ENCODE data around the gene ABHD12. TPM values are rescaled to one million over a fixed set of nuclear protein-coding genes. Genes with fewer than 3 reads are reported as not detected.
A peak's percentile ranks its signal among the peaks of the same experiment; 100 is the strongest.
"Not testable (repeated sequence)": the region's sequence is repeated elsewhere in the genome, so short reads cannot be mapped to it uniquely, and the experiment has no call there.

Gene ABHD12
- total RNA-seq, 2 donors from 2014 or later = 54.2 to 60.6 TPM

GRCh38 chr20:25402583-25402982 lies 11.9 kb upstream of the ABHD12 start:
- intact Hi-C loops (cut with DNase I) = loop anchor here (5.0 to 10.0 kb wide), 2 partner anchors 105 to 338 kb away; no protein-coding TSS in a partner anchor

GRCh38 chr20:25400291-25400732 lies 9.7 kb upstream of the ABHD12 start:
- DNase-seq; H3K4me1 ChIP-seq; H3K9ac ChIP-seq (ENCODE audit: low read depth in 2 of 2, low read length in 2 of 2); H3K9me3 ChIP-seq; H3K4me3 ChIP-seq; H3K36me3 ChIP-seq; H3K27ac ChIP-seq; H3K27me3 ChIP-seq: not testable (repeated sequence)
- intact Hi-C loops (cut with DNase I) = loop anchor here (5.0 to 10.0 kb wide), 2 partner anchors 103 to 336 kb away; no protein-coding TSS in a partner anchor

More at GRCh38 chr20:25402583-25402982, 11.9 kb upstream of the ABHD12 start:
- TF ChIP-seq, protein P1, sequence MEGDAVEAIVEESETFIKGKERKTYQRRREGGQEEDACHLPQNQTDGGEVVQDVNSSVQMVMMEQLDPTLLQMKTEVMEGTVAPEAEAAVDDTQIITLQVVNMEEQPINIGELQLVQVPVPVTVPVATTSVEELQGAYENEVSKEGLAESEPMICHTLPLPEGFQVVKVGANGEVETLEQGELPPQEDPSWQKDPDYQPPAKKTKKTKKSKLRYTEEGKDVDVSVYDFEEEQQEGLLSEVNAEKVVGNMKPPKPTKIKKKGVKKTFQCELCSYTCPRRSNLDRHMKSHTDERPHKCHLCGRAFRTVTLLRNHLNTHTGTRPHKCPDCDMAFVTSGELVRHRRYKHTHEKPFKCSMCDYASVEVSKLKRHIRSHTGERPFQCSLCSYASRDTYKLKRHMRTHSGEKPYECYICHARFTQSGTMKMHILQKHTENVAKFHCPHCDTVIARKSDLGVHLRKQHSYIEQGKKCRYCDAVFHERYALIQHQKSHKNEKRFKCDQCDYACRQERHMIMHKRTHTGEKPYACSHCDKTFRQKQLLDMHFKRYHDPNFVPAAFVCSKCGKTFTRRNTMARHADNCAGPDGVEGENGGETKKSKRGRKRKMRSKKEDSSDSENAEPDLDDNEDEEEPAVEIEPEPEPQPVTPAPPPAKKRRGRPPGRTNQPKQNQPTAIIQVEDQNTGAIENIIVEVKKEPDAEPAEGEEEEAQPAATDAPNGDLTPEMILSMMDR (IDR thresholded peaks at IDR 0.05) = no peak
- H3K27ac ChIP-seq = no peak overlapping the region
- no peak overlapping the region for H3K4me3 ChIP-seq
- H3K4me1 ChIP-seq = no peaks in the 10 kb centered on the region
- no peak overlapping the region for H3K9ac ChIP-seq (ENCODE audit: low read depth in 2 of 2, low read length in 2 of 2)
- no peak for DNase-seq
- no peaks in the 10 kb centered on the region for H3K9me3 ChIP-seq
- no peaks in the 10 kb centered on the region for H3K36me3 ChIP-seq
- H3K27me3 ChIP-seq = no peaks in the 10 kb centered on the region

- H3K27me3 ChIP-seq = no peaks in the 10 kb centered on the region
- H3K9me3 ChIP-seq = no peaks in the 10 kb centered on the region
- DNase-seq = peak; percentile 56
- intact Hi-C loops (cut with DNase I) = loop anchor here (5.0 kb wide), 2 partner anchors 202 to 407 kb away; partner anchors contain the start of genes APMAP and ENTPD6
- H3K36me3 ChIP-seq = no peaks in the 10 kb centered on the region
- no peak overlapping the region for H3K4me3 ChIP-seq
- H3K9ac ChIP-seq (ENCODE audit: low read depth in 2 of 2, low read length in 2 of 2) = no peak overlapping the region
- H3K4me1 ChIP-seq = no peaks in the 10 kb centered on the region
- peak overlapping the region; percentile 23 for H3K27ac ChIP-seq
- TF ChIP-seq, protein P1 (IDR thresholded peaks at IDR 0.05) = peak; percentile 50
Observed at GRCh38 chr20:25399037-25399430, 8.4 kb upstream of the ABHD12 start.

DNA sequence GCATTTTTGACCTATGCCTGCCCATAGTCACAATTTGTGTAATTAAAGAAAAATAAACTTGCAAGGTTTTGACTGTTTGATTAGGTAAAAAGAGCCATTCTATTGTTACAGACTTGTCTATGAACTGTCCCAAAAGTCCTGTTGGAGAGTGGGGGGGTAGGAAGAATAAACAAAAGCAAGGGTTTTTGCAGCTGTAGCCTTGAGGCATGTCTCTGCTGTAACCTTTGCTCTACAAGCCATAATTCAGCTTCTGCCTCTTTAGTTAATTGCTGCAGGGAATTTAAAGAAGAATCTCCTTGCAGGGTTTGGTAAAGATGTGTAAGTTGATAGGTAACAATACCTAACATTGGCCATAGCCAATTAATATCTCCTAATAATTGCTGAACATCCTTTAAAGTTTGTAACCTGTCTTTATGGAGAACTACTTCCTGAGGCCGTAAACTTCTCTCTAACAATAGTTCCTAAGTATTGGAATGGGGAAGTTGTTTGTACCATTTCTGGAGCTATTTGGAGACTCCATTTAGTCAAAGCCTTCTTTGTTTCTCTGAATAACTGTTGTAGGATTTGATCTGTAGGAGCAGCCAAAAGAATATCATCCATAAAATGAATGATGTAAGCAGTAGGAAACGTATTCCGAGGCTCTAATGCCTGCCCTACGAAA lies 7.9 kb upstream of the ABHD12 start:
- H3K27me3 ChIP-seq = no peaks in the 10 kb centered on the region
- intact Hi-C loops (cut with DNase I) = loop anchor here (5.0 kb wide), 2 partner anchors 201 to 406 kb away; partner anchors contain the start of genes APMAP and ENTPD6
- no peaks in the 10 kb centered on the region for H3K9me3 ChIP-seq
- TF ChIP-seq, protein P1 (IDR thresholded peaks at IDR 0.05) = no peak
- no peaks in the 10 kb centered on the region for H3K36me3 ChIP-seq
- no peak overlapping the region for H3K4me3 ChIP-seq
- no peak for DNase-seq
- peak overlapping the region; percentile 27 for H3K27ac ChIP-seq
- H3K4me1 ChIP-seq = no peaks in the 10 kb centered on the region
- H3K9ac ChIP-seq (ENCODE audit: low read depth in 2 of 2, low read length in 2 of 2) = no peak overlapping the region

DNA sequence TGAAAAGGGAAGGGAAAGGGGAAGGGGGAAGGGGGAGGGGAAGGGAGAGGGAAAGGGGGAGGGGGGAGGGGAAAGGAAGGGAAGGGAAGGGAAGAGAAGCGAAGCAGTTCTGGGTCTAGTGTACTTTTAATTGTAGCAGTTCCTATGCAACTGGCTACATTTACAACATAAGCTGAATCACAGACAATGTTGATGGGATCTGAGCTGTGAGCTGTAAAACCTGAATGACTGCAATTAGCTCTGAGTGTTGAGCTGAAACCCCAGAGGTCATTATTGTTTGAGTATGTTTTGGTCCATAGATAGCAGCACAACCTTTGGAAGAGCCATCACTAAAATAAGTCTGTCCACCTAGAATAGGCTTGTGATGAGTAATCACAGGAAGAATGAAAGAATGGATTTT lies 7.2 kb upstream of the ABHD12 start:
- H3K9ac ChIP-seq (ENCODE audit: low read depth in 2 of 2, low read length in 2 of 2) = no peak overlapping the region
- H3K9me3 ChIP-seq = no peaks in the 10 kb centered on the region
- DNase-seq = peak; percentile 50
- no peaks in the 10 kb centered on the region for H3K36me3 ChIP-seq
- H3K27ac ChIP-seq = peak overlapping the region; percentile 61
- H3K27me3 ChIP-seq = no peaks in the 10 kb centered on the region
- no peak overlapping the region for H3K4me3 ChIP-seq
- intact Hi-C loops (cut with DNase I) = loop anchor here (5.0 kb wide), 2 partner anchors 201 to 406 kb away; partner anchors contain the start of genes APMAP and ENTPD6
- TF ChIP-seq, protein P1 (IDR thresholded peaks at IDR 0.05) = no peak
- no peaks in the 10 kb centered on the region for H3K4me1 ChIP-seq

GRCh38 chr20:25397096-25397495 lies 6.5 kb upstream of the ABHD12 start:
- Histone ChIP-seq H3K4me1 (no peaks in the 10 kb centered on the region), H3K27ac (peak overlapping the region; percentile 61), H3K27me3 (no peaks in the 10 kb centered on the region), H3K9me3 (no peaks in the 10 kb centered on the region), H3K9ac (ENCODE audit: low read depth in 2 of 2, low read length in 2 of 2) (peak overlapping the region in 1 of 2 donors; percentile 55), H3K36me3 (no peaks in the 10 kb centered on the region), H3K4me3 (no peak overlapping the region)
- peak; percentile 43 for DNase-seq
- TF ChIP-seq, protein P1 (IDR thresholded peaks at IDR 0.05) = no peak
- intact Hi-C loops (cut with DNase I) = loop anchor here (5.0 kb wide), 2 partner anchors 200 to 405 kb away; partner anchors contain the start of genes APMAP and ENTPD6
